ENCODE results near the gene MYO1D. TPM values are rescaled to one million over a fixed set of nuclear protein-coding genes. Genes with fewer than 3 reads are reported as not detected.
A peak's percentile ranks its signal among the peaks of the same experiment; 100 is the strongest.

MYO1D gene
- total RNA-seq, 1 donor from 2014 or later: 11.9 TPM

GRCh38 chr17:32519228-32520103, 357.5 kb downstream of the MYO1D start:
- Mint-ChIP-seq H3K9me3 (no peaks in the 10 kb centered on the region), H3K4me1 (peaks cover 80% of the 10 kb centered on the region), H3K27ac (ENCODE audit: unreplicated experiment) (peak overlapping the region; percentile 99), H3K27me3 (ENCODE audit: low read depth) (no peaks in the 10 kb centered on the region), H3K36me3 (ENCODE audit: low read depth) (no peaks in the 10 kb centered on the region), H3K4me3 (peak overlapping the region; percentile 84)
- peak; percentile 76 for DNase-seq (ENCODE audit: low read depth, low spot score)
- TF ChIP-seq, protein P1, sequence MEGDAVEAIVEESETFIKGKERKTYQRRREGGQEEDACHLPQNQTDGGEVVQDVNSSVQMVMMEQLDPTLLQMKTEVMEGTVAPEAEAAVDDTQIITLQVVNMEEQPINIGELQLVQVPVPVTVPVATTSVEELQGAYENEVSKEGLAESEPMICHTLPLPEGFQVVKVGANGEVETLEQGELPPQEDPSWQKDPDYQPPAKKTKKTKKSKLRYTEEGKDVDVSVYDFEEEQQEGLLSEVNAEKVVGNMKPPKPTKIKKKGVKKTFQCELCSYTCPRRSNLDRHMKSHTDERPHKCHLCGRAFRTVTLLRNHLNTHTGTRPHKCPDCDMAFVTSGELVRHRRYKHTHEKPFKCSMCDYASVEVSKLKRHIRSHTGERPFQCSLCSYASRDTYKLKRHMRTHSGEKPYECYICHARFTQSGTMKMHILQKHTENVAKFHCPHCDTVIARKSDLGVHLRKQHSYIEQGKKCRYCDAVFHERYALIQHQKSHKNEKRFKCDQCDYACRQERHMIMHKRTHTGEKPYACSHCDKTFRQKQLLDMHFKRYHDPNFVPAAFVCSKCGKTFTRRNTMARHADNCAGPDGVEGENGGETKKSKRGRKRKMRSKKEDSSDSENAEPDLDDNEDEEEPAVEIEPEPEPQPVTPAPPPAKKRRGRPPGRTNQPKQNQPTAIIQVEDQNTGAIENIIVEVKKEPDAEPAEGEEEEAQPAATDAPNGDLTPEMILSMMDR (conservative IDR thresholded peaks at IDR 0.05): no peak

DNA sequence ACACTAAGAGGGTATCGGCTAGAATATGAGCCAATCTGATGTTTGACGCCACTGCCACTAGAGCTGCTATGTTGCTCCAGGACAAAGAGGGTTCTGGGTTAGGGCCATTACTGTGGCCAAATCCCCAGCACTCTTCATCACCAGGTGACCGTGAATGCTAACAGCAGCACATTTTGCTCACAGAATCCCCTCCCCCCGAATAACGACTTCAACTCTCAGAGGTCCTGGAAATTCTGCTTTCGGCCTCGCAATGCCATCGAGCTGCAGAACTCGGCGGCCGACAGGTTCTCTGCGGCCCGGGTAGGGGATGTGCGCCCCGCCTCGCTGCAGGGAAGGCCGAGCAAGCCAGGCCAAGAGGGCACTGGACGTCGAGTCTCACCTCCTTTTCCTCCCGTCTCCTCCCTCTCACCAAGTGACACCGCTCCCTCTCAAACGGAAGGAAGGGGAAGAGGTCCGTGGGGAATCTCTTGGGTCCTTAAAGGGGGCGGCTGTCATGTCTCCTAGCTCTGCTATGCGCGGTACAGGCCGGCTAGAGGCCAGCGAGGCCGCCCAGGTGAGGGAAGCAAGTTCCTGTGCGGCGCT, 358.2 kb downstream of the MYO1D start:
- peaks cover 76% of the 10 kb centered on the region for H3K4me1 Mint-ChIP-seq
- no peaks in the 10 kb centered on the region for H3K9me3 Mint-ChIP-seq
- no peaks in the 10 kb centered on the region for H3K36me3 Mint-ChIP-seq (ENCODE audit: low read depth)
- peak overlapping the region; percentile 78 for H3K4me3 Mint-ChIP-seq
- TF ChIP-seq, protein P1 (conservative IDR thresholded peaks at IDR 0.05): no peak
- H3K27me3 Mint-ChIP-seq (ENCODE audit: low read depth): no peaks in the 10 kb centered on the region
- no peak for DNase-seq (ENCODE audit: low read depth, low spot score)
- H3K27ac Mint-ChIP-seq (ENCODE audit: unreplicated experiment): peak overlapping the region; percentile 99

GRCh38 chr17:32517982-32518381, 358.9 kb downstream of the MYO1D start:
- Mint-ChIP-seq H3K9me3 (no peaks in the 10 kb centered on the region), H3K36me3 (ENCODE audit: low read depth) (no peaks in the 10 kb centered on the region), H3K4me1 (peaks cover 74% of the 10 kb centered on the region), H3K27ac (ENCODE audit: unreplicated experiment) (peak overlapping the region; percentile 5), H3K27me3 (ENCODE audit: low read depth) (no peaks in the 10 kb centered on the region), H3K4me3 (peak overlapping the region; percentile 32)
- no peak for DNase-seq (ENCODE audit: low read depth, low spot score)
- TF ChIP-seq, protein P1 (conservative IDR thresholded peaks at IDR 0.05): no peak

- H3K27ac Mint-ChIP-seq (ENCODE audit: unreplicated experiment): peak overlapping the region; percentile 68
- peaks cover 68% of the 10 kb centered on the region for H3K4me1 Mint-ChIP-seq
- H3K27me3 Mint-ChIP-seq (ENCODE audit: low read depth): no peaks in the 10 kb centered on the region
- H3K4me3 Mint-ChIP-seq: peak overlapping the region; percentile 75
- H3K9me3 Mint-ChIP-seq: no peaks in the 10 kb centered on the region
- no peaks in the 10 kb centered on the region for H3K36me3 Mint-ChIP-seq (ENCODE audit: low read depth)
- DNase-seq (ENCODE audit: low read depth, low spot score): no peak
- TF ChIP-seq, protein P1 (conservative IDR thresholded peaks at IDR 0.05): no peak
Observed at GRCh38 chr17:32516940-32517701, 359.8 kb downstream of the MYO1D start.

GRCh38 chr17:32516450-32516849, 360.5 kb downstream of the MYO1D start:
- Mint-ChIP-seq H3K27me3 (ENCODE audit: low read depth) (no peaks in the 10 kb centered on the region), H3K4me1 (peaks cover 70% of the 10 kb centered on the region), H3K9me3 (no peaks in the 10 kb centered on the region), H3K36me3 (ENCODE audit: low read depth) (no peaks in the 10 kb centered on the region), H3K4me3 (no peak overlapping the region), H3K27ac (ENCODE audit: unreplicated experiment) (peak overlapping the region; percentile 23)
- DNase-seq (ENCODE audit: low read depth, low spot score): no peak
- TF ChIP-seq, protein P1 (conservative IDR thresholded peaks at IDR 0.05): no peak
